ENCODE data around the gene RPS28.

DNA sequence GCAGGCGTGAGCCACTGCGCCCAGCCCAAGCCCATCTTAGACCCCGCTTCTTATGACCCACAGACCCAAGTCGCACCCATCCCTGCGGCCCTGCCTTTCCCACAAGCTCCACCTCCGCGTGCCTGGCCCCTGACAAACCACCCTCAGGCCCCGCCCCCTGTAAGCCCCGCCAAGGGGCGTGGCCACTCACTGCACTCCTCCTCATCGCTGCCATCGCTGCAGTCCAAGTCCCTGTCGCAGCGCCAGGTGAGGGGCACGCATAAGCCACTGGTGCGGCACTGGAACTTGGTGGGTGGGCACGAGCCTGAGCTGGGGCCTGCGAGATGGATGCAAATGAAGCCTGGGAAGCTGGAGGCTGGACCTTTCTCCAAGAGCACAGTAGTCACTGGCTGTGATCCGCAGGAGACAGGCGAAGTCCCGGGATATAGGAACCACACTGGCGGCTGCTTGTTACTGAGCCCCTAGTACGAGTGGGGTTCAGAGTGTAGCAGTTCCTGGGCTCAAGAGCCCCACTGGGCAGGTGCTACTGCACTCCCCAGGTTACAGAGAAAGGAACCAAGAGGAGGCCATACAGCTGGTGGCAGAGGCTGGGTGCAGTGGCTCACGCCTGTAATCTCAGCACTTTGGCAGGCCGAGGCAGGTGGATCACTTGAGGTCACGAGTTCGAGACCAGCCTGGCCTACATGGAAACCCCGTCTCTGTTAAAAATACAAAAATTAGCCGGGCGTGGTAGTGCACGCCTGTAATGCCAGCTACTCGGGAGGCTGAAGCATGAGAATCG lies 16.3 kb upstream of the RPS28 start:
- TF ChIP-seq, protein P1, sequence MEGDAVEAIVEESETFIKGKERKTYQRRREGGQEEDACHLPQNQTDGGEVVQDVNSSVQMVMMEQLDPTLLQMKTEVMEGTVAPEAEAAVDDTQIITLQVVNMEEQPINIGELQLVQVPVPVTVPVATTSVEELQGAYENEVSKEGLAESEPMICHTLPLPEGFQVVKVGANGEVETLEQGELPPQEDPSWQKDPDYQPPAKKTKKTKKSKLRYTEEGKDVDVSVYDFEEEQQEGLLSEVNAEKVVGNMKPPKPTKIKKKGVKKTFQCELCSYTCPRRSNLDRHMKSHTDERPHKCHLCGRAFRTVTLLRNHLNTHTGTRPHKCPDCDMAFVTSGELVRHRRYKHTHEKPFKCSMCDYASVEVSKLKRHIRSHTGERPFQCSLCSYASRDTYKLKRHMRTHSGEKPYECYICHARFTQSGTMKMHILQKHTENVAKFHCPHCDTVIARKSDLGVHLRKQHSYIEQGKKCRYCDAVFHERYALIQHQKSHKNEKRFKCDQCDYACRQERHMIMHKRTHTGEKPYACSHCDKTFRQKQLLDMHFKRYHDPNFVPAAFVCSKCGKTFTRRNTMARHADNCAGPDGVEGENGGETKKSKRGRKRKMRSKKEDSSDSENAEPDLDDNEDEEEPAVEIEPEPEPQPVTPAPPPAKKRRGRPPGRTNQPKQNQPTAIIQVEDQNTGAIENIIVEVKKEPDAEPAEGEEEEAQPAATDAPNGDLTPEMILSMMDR (IDR thresholded peaks at IDR 0.05) = no peak
- no peak for TF ChIP-seq POLR2A (IDR thresholded peaks at IDR 0.05)
